ENCODE measurements around the gene SMARCAL1.

The SMARCAL1 gene

DNA sequence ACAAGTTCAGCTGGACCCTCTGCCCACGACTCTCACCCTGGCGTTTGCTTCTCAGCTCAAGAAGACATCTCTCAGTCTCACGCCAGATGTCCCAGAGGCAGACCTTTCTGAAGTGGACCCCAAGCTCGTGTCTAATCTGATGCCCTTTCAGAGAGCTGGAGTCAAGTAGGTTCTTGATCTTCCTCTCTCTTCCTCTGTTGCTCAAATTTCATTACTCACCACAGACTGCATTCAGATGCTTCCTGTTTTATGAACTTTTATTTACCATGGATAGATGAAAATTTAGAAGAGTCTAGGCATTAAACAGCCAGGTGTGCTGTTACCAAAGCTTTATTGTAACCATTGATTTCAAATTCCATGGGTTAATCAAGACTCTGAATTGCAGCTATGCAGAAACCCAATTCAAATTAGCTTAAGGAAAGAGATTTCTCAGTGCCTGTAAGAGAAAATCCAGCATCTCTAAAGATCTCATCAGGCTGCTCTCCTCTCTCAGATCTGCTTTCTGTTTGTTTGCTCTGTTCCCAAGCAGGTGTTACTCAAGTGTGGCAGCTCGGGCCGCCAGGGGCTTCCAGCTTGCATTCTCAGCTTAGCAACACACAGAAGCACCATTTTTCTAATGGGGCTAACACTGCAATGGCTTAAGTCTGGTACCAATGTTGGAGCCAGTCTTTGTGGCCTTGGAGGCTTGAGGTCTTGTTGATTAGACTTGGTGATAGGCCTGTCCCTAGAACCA, 16.5 kb downstream of the SMARCAL1 start:
- DNase-seq, result no peak

DNA sequence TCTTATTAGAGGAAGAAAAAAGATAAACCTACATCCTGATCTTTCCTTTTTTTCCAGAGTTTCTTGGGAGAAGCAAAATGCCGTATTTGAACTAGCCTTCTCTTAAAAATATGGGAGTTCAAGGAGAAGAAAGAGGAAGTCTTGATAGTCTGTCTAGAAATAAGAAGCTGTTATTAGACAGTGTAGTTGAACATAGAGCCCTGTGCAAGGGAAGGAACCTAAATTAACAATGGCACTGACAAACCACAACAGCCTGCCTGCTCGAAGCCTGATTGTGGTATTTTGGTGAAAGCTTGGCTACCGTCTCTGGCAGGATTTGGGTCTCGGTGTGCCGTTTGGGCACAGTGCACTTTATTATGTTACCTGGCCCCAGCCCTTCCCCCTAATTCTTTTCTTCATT, 17.1 kb downstream of the SMARCAL1 start:
- DNase-seq, result no peak

DNA sequence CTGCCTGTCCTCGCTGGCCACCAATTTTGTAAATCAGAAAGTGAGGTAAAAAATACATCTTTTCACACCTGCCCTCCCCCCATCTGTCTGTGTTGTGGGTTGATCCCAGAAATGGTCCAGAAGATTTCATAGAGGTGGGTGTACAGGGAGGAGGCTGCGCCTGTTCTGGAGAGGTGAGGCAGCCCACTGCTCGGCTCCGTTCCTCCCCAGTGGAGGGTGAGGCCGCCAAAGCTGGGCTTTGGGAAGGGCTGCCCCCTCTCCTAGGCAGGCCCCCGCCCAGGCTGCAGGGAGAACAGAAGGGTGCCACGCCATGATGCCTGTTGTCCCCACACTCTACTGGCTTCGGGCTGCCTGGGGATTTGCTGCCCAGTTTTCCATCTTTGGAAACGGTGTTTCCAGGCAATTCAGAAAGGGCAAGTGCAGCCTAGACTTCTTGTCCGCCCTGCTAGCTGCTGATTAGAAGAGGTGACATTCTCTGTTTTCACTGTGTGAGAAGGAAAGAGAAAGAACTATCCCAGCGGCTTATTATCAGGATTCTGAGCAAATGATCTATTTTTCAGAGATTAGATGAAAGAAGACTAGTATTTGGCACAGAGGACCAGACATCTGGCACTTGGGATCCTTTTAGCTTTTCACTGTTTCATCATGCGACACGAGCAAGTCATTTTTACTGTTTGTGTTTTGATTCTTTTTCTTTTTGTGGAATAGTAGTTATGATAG, 18.7 kb downstream of the SMARCAL1 start:
- DNase-seq, result no peak

DNA sequence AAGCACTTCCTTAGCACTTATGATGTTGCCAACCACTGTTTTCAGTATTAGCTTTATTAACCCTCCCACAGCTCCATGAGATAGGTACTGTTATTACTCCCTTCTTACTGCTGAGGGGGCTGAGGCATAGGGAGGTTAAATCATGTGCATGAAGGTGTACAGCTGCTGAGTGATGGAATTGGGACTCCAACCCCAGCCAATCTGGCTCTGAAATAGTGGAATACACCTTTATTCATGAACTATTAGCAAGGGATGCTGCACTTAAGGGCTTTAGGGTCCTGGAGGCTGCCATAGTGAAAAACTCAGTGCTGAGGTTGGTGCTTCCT, 19.2 kb downstream of the SMARCAL1 start:
- no peak for DNase-seq

DNA sequence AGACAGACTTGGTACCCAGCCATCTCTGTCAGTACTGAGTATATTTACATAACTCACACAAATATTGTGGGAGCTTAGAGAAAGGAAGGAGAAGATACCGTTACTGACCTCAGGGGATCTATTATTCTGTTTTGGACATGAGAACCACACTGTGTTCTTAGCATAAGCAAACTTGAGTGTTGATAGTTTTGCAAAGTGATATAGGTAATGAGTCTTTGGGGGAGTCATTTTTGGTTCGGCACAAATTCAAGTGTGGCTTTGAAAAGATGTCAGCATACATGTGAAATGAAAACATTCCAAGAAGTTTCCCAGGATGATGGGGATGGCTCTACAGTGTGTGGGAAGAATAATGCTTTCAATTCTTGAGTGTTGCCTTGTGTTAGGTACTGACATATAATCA, 24.1 kb downstream of the SMARCAL1 start:
- DNase-seq, result no peak

DNA sequence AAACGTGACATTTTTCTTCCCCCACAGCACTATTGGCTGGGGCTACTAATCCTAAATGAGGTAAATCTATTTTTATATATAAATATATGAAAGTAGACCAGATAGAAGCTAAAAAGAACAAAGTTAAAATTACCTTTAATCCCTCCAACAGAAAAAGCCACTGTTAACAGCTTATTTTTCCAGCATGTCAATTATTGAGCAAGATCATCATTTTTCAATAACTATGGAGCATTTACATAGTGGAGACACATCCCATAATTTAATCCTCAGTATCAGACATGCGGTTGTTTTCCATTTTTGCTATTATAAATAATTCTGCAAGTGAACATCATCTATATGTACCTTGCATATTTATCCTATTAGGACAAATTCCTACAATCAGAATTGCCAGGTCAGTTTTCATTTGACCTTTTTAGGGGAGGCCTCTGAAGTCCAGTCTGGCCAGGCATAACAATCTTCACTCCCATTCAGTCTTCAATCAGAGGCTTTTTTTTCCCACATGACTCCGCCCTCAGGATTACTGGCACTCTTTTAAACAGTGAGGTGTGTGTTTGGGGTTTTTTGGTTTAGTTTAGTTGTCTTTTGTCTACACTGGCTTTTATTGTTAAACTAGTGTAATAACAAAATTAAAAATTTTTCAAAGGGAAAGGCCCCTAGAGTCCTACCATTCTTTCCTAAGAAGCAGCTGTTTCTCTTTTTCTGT, 29.2 kb downstream of the SMARCAL1 start:
- DNase-seq, result no peak

DNA sequence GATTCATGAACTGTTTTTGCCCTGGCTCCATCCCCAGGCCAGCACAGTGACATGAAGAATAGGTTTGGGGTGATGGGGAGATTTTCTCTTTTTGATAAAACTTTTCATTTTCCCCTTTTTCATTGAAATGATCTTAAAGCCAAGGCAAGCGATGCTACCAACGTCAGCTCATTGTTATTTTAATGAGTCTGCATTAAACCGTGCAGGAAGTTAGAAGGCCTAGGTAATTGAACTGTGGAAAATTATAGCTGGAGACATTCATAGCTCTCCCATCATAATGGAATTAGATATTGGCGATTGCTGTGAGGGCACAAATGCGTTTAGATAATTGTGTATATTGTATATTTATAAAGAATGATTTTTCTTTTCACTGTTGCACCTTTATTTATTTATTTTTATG, 33.2 kb downstream of the SMARCAL1 start:
- no peak for DNase-seq

DNA sequence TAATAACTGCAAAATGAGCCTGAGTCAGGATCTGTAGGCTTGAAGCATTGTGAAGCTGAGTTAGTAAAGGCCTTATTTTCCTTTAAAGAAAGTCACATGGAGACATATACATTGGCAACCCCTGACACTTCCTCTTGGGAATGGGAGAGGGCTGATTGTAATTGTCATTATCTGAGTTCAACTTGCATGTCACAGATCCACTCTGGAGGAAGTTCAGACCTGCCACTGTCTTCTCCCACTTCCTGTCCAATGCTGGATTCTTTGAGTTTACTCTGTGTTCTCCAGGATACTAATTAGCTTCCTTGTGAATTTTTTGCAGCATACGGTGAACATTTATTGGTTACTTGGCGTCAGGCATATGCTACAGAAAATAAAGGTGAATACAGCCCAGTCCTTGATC, 34.1 kb downstream of the SMARCAL1 start:
- no peak for DNase-seq

DNA sequence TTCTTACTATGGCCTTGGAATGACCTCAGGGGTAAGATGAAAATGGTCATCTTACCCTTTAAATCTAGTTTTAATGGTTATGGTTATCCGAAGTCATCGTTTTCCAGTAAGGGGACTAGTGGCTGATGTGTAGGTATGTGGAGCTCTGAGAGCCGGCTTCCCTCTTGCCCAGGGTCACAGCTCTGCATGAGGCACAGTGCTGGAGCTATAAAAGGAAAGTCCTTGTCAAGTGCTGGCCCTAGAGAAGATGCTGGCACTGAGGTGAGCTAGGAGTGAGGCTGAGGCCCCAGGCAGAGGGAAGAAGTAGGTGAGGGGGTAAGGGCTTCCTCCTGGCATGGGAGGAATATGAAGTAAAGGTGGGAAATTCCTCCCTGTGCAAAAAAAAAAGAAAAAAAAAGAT, 35.0 kb downstream of the SMARCAL1 start:
- DNase-seq, result no peak

DNA sequence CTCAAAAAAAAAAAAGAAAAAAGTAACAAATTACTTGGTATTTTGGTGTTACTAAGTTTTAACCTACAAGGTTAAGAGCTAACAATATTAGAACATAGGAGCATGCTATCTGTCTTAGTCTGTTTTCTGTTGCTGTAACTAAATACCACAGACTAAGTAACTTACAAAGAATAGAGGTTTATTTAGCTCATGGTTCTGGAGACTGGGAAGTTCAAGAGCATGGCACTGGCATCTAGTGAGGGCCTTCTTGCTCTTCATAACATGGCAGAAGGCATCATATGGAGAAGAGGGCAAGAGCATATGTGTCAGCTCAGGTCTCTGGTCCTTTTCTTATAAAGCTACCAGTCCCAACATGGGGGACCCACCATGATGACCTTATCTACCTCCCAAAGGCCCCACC, 36.5 kb downstream of the SMARCAL1 start:
- no peak for DNase-seq

DNA sequence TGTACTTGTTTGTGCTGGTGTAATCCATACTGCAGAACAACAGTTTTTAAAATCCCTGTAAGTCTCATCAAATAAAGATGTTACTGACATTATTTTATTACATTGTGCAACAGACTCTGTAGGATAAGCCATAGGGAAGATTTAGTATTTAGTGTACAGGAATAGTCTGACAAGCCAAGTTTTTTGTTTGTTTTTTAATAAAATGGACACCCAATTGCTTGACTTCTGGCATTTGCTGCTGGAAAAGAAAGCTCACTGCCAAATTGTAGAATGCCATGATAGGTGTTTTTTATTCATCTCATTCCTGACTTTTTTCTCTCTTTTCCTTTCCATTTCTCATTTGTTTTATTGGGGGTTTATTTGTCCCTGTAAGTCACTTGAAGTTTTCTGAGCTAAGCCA, 38.1 kb downstream of the SMARCAL1 start:
- no peak for DNase-seq

DNA sequence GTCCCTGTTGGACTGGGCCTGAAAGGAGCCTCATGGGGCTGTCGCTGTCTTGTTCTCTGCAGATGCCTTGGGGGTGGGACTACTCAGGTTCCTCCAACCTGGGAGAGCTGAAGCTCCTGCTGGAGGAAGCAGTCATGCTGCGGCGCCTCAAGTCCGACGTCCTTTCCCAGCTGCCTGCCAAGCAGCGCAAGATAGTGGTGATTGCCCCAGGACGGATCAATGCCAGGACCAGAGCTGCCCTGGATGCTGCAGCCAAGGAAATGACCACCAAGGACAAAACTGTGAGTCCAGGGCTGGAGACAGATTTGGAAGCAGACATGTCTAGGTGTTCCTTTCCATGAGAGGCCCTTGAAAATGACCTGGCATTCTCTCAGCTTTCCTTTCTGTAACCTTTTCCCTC, 38.5 kb downstream of the SMARCAL1 start:
- no peak for DNase-seq

DNA sequence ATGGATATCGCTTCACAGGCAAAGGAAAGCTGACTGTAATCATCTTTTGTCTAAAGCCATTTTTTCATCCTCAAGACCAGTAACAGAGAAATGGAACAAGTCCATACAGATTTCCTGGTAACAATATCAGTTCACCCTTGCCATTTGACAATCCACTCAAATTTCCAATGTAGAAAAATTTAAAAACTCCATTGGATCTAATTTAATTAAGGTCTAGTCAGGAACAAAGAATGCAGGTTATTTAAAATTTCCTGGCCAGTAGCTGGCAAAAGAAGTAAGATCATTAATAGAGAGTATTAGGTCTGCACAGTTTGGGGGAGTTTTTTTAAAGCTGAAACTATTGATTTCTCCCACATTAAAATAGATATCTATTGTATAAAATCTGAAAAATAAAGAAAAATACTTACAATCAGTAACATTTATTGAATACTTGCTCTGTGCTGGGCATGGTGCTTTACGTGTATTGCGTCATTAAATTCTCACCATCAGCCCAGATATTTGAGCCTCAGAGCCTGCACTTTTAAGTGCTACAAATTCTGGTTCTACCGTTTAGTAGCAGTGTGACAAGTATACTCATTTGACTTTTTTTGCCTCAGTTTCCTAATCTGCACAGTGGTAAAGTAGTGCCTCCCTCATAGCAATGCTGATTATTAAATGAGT, 41.8 kb downstream of the SMARCAL1 start:
- no peak for DNase-seq

DNA sequence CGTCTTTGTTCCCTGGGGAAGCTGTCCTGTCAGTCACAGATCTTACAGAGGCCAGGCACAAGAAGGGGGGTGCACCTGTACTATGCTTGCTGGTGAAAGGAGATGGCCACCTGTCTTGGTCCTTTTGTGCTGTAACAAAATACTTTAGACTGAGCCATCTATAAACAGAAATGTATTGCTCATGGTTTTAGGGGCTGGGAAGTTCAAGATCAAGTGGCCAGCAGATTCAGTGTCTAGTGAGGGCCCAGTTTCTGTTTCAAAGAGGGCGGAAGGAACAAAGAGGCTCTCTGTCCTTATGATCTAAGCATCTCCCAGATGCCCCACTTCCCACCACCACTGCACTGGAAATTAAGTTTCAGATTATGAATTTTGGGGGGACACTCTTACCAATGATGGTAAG, 50.9 kb downstream of the SMARCAL1 start:
- DNase-seq, result no peak

DNA sequence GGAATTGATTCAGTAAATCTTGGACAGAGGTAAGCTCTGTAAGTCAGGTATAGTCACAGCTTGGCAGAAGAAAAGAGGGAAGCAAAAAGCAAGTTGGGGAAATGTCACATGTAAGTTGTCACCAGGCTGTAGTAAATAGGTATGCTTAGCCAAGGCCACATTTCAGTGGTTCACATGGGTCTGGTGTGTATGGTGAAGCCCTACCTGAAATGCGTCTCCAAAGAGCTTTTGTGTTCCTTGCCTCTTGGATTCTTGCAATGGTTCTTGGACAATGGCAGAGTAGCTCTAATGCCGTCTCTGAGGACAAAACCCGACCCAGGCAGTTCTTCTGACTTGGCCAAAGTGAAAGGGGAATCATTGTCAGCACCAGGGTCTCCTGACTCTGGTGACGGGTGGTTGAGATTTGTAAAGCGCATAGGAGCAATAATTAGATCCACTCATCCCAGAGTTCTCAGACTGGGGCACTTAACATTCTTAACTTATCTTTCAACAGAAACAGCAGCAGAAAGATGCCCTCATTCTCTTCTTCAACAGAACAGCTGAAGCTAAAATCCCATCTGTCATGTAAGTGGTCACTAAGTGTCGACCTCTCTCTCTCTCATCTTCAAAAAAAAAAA, 51.9 kb downstream of the SMARCAL1 start:
- no peak for DNase-seq

DNA sequence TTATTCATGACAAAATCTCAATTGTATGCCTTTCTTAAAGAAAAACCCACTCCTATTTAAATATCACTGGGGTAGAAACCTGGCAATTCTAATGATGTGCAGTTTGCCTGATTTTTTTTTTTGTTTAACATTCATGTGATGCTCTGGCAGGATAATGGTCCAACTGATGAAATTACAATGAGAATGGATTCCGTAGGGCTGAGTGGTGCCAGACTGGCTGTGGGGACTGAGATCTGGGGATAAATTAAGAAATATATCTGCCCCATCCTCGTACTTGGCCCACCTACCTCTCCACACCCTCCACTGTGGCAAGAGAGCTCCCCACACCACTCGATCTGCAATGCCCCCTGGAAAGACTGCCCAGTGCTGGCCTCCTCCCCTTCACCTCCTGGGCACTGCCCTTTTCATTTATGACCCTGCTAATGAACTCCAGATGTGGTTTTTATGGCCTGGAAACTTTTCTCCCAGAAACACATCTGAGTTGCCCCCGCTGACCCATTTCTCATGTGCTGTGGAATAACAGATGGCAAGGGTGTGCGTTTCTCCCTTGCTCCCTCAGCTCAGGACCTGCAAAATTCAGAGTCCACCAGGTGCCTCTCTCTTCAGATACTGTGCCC, 53.4 kb downstream of the SMARCAL1 start:
- DNase-seq, result no peak

DNA sequence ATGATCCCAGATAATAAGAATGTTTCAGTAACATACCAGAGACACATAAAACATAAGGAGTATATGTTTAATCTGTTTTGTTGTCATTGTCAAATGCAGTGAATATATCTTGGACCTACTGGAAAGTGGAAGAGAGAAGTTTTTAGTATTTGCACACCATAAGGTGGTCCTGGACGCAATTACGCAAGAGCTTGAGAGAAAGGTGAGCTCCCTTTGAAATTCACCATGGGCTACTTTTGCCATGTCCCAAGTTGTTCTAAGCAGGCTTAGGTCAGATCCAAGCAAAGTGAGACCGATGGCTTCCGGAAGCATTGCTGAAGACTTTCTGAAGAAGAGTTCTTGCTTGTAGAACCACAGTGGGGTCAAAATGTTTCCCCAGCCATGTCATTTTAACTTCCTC, 55.6 kb downstream of the SMARCAL1 start:
- DNase-seq, result no peak

DNA sequence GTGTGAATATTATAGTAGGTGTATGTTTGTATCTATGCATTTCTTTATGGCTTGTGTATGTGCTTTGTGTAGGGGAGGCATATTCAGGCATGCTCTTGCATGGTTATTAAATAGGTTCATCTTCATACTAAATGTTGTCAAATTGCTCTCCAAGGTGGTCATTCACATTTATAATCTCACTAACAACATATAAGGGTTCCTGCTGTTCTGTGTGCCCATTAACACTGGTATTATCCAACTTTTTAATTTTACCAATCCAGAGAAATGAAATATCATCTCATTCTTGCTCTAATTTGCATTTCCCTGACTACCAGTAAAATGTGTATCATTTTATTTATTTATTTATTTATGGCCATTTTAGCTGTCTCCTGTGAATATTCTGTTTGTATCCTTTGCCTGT, 57.4 kb downstream of the SMARCAL1 start:
- no peak for DNase-seq

DNA sequence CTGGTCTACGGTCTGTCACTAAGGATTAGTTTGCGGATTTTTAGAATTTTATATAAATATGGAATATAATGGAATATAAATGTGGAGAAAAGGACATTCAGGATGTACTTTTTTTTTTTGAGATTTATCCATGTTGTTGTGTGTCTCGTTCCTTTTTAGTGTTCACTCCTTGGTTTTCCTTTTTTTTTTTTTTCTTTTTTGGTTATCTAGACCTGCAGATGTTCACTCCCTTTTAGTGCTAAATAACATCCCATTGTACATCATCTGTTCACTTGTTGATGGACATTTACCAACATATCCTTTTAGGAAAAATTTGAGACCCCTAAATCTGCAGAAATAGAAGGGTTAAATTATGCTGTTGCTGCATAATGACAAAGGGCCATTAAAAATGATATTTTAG, 60.9 kb downstream of the SMARCAL1 start:
- no peak for DNase-seq

DNA sequence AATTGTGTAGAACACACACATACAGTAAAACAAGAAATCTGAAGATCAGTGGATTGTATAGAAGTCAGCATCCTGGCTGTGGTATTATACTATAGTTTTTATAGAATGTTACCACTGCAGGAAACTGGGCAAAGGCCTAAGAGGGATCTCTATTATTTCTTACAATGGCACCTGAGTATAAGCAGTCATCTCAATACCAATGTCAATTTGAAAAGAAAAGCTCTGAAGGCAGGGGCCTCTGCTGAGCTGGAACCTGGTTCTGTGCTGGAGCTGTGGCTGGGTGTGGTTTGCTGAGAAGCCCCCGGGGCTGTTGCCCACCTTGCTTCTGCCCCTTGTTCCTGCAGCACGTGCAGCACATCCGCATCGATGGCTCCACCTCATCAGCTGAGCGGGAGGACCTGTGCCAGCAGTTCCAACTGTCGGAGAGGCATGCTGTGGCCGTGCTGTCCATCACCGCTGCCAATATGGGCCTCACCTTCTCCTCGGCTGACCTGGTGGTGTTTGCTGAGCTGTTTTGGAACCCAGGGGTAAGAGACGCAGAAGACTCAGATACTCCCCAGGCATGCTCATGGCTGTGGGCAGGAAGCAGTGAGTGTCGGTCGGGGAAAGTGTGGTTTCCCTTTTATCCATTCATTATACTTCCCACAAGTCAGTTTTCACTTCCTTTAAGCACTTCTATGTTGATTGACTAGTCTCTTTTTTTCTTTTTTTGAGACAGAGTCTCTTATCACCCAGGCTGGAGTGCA, 62.8 kb downstream of the SMARCAL1 start:
- no peak for DNase-seq

DNA sequence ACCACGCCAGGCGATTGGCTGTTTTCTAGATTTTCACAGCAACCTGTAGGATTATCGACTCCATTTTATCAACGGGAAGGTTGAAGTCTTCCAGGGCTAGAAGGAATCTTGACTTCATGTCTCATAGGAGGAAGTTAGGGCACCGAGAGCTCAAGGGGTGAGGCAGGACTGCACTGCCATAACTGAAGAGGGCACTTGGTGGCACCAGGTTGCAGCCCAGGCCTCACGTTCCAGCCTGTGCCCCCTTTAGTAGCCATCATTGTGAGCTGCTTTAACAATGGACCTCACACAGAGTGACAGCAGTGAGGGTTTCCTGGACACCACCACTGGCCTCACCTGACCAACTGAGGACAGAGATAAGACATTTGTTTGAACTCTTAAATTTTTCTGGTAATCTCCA, 63.5 kb downstream of the SMARCAL1 start:
- DNase-seq, result no peak
